Left kidney (tissue), 2 donors: ENCODE results near the gene HEATR5A. TPM values are rescaled to one million over a fixed set of nuclear protein-coding genes. Genes with fewer than 3 reads are reported as not detected.
"Not testable (repeated sequence)": the region's sequence is repeated elsewhere in the genome, so short reads cannot be mapped to it uniquely, and the experiment has no call there.

Experiments used
- DNase-seq: peaks from one replicate; pipeline ENCODE4 v3.0.0-alpha.2; 2013
- polyA plus RNA-seq: library from polyadenylated mRNA; unstranded; fragments of 120-200 nt; gene quantifications from one replicate; pipeline ENCODE4 v1.2.1, GENCODE V29; 2013; ENCODE audit not compliant: insufficient read length

The HEATR5A gene
- polyA plus RNA-seq, 1 donor, result 19.9 TPM

DNA sequence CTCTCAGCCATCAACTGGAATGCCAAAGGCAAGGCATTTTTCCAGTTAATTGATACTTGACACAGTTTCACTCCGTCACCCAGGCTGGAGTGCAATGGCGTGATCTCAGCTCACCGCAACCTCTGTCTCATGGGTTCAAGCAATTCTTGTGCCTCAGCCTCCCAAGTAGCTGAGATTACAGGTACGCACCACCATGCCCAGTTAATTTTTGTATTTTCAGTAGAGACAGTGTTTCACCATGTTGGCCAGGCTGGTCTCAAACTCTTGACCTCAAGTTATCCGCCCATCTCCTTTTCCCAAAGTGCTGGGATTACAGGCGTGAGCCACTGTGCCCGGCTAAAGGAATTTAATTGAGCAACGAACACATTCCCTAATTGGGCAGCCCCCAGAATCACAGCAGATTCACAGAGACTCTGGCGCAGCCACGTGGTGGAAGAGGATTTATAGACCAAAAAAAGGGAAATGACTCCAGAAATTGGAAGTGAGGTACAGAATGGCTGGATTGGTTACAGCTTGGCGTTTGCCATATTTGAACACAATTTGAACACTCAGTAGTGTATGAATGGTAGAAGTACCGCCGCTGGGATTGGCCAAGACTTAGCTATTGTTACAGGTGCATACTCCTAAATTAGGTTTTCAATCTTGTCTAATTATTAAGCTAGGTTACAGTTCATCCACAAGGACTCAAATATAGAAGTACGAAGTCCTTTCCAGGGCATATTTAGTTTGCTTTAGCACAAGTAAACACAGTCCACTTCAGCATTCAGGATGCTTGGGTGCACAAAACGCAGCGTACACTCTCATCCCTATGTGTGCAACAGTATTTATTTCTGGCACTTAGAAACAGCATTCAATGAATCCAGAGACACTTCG lies 162.6 kb downstream of the HEATR5A start:
- not testable (repeated sequence) for DNase-seq

DNA sequence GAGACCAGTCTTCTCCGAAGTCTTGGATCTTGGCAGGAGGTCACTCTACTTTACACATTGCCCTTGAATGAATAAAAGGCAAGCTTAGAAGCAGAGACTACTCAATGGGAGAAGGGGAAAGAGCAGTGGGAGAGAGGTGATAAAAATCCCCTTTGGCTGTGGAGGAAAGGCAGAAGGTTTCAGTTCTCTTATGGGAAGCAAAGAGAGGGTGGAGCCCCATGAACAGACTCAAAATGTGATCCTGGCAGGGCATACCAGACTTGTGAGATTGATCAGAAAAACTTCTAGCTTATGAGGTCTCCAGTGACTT lies 163.2 kb downstream of the HEATR5A start:
- DNase-seq, result no peak

DNA sequence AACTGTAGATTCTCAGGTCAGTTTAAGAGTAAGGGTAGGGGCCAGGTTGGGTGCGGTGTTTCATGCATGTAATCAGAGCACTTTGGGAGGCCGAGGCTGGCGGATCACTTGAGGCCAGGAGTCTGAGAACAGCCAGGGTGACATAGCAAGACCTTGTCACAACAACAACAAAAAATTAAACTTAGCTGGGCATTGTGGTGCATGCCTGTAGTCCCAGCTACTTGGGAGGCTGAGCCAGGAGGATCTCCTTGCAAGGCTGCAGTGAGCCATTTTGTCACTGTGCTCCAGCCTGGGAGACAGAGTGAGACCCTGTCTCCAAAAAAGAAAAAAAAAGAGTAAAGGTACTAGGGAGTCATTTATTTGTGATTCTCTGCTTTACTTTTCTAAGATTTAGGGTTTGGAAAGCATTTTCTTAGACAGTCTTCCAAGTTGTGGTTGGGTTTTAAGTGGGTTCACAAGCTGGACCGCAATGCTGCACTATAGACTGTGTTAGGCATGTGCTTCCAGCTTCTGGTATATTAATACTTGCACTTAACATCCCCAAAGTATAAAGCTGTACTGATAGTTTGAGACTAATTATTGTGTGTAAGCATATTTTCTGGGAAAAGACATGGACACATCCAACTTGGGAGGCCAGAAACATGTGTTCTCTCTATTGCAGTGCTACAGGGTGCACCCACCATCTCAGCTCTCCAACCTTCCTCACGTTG lies 163.7 kb downstream of the HEATR5A start:
- DNase-seq, result no peak

DNA sequence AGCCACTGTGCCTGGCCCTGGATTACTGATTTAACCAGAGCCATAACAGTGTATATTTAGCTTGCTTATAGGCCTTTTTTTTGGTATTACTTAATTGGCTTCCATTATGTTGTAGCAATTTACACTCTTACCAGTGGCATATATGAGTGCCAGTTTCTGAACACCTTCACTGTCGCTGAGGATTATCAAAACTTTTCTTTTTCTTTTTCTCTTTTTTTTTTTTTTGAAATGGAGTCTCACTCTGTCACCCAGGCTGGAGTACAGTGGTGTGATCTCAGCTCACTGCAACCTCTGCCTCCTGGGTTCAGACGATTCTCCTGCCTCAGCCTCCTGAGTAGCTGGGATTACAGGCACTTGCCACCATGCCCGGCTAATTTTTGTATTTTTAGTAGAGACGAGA lies 164.4 kb downstream of the HEATR5A start:
- DNase-seq, result not testable (repeated sequence)

DNA sequence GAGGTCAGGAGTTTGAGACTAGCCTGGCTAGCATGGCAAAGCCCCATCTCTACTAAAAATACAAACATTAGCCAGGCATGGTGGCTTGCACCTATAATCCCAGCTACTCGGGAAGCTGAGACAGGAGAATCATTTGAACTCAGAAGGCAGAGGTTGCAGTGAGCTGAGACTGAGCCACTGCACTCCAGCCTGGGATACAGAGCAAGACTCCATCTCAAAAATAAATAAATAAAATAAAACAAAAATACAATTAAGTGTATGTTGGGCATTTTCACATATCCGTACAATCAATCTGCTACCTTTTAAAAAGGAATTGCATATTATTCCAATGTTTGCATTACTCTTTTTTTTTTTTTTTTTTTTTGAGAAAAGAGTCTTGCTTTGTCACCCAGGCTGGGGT lies 165.1 kb downstream of the HEATR5A start:
- DNase-seq, result no peak

DNA sequence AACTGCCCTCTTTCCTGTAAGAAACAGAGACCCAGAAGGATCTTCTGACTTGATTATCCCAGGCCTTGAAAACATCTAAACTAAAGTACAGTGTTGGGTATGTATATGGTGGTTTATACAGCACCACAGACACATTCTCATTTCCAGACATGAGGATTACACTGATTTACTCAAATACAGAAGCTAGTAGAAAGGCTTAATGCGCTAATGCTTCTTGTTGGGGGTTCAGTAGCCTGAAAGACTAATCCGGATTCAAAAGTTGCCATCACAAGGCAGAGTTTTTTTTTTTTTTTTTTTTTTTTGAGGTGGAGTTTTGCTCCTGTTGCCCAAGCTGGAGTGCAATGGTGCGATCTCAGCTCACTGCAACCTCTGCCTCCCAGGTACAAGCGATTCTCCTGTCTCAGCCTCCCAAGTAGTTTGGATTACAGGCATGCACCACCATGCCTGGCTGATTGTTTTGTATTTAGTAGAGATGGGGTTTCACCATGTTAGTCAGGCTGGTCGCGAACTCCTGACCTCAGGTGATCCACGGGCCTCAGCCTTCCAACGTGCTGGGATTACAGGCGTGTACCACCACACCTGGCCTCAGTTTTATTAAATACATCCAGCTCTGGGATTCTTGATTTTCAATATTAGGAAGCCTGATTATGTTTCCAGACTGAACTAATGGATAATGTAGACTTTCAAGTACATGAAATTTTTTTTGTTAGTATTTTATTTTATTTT lies 166.4 kb downstream of the HEATR5A start:
- no peak for DNase-seq

DNA sequence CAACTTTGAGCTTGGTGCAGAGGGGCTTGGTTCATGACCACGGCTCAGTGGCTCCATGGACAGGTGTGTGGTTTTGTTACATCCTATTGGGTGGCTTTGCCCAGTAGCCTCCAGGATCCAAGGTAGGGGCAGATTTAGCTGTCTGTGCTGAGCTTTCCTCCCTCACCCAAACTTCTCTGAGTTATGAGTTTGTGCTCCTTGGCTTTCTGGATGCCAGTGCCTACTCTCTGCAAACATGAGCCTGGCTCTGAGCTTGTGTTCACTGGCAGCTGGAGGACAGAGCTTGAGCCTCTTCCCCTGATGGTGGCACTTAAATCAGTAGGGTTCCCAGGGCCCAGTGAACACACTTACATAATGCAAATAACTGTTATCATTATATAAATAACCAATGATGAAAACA lies 167.5 kb downstream of the HEATR5A start:
- DNase-seq, result no peak

DNA sequence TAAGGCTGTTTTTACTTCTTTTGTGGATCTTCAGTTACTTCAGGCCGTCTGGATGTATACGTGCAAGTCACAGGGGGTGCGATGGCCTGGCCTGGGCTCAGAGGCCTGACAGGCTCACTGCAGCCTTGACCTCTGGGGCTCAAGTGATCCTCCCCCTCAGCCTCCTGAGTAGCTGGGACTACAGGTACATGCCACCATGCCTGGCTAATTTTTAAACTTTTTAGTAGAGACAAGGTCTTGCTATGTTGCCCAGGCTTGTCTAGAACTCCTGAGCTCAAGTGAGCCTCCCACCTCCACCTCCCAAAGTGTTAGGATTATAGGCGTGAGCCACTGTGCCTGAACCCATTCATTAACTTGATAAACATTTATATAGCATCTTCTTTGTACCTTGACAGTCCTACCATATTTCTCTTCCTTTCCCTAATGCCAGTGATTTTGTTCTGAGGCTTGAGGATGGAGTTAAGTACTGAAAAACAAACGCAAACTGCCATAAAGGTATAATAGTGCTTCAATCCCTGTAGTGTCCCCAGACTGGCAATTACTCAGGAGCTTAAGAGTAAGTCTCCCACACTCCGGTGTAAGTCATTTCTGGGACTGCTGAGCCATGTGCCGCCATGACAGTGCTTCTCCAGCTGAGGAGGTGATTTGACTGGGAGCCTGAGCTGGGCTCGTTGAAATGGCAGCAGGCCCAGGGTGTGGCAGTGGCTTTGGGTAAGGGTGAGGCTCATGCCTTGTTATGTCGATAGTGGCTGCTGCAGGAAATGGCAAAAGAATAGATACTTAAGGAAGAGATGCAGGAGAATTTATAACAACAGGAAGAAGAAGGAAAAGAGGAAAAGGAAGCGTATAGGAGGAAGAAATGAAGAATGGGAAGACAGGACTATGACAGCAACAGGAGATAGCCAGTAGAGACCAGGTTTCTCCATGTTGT lies 169.1 kb downstream of the HEATR5A start:
- no peak for DNase-seq

DNA sequence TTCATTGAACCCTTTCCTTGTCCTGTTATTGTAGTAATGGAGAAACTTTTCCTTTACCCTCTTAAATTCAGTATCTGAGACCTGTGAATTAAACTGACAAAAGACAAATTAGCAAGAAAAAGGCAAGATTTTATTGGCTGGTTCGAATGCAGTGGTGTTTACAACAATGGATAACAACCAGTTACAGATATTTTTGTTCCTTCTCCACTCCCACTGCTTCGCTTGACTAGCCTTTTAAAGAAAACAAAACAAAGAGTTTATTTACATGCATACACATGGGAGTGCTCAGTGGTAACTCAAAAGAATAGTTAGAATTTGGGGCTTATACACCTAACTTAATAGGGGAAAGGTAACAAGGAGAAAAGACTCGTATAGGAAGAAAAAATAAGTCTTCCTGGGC lies 175.7 kb downstream of the HEATR5A start:
- no peak for DNase-seq

DNA sequence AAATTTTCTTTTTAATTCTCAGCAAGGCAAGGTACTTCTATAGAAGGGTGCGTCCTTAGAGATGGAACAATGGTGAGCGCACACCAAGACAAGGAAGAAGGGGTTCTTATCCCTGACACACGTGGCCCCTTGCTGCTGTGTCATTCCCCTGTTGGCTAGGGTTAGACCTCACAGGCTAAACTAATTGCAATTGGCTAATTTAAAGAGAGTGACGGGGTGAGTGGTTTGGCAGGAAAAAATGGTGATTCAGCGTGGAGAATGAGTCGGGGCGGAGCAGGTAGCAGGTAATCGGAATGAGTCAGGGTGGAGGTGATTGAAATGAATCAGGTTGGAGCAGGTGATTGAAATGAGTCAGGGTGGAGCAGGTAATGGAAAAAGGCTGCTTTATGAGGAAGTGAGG lies 176.5 kb downstream of the HEATR5A start:
- no peak for DNase-seq

DNA sequence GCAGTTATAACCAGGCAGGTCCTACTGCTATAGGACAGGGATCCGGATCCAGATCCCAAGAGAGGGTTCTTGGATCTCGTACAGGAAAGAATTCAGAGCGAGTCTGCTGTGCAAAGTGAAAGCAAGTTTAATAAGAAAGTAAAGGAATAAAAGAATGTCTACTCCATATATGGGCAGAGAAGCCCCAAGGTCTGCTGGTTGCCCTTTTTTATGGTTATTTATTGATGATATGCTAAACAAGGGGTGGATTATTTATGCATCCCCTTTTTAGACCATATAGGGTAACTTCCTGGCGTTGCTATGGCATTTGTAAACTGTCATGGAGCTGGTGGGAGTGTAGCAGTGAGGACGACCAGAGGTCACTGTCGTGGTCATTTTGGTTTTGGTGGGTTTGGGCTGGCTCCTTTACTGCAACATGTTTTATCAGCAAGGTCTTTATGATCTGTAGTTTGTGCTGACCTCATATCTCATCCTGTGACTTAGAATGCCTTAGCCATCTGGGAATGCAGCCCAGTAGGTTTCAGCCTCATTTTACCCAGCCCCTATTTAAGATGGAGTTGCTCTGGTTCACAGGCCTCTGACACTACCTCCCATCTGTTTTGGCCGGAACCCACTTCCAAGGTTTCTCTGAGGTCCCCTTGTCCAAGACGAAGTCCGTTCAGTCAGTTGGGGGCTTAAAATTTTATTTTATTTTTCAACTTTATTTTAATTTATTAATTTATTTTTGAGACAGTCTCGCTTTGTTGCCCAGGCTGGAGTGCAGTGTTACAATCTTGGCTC lies 178.0 kb downstream of the HEATR5A start:
- DNase-seq, result not testable (repeated sequence)

Other genes starting within 250 kb of the HEATR5A start
- gene HECTD1, start 212.8 kb downstream of the HEATR5A start, polyA plus RNA-seq, result 219 TPM
- 22.3 TPM for gene DTD2, start 37.0 kb upstream of the HEATR5A start, polyA plus RNA-seq
- not detected for gene GPR33, start 67.5 kb upstream of the HEATR5A start, polyA plus RNA-seq
- gene NUBPL, start 140.9 kb upstream of the HEATR5A start, polyA plus RNA-seq, result 17.9 TPM